Mesothelial cell of epicardium (in vitro differentiated cells): ENCODE measurements around the gene RIMBP2. TPM values are rescaled to one million over a fixed set of nuclear protein-coding genes. Genes with fewer than 3 reads are reported as not detected.

Experiments
- DNase-seq, 2 experiments: peaks; one replicate each; pipeline ENCODE4 v3.0.0; 2021; ENCODE audit warnings: low spot score in 2 of 2; ENCODE audit not compliant: unreplicated experiment in 2 of 2
- H3K27ac Mint-ChIP-seq: 2 replicates; pipeline ENCODE4 v1.8.0; 2021; ENCODE audit warnings: mixed read lengths
- H3K27me3 Mint-ChIP-seq: 2 replicates; pipeline ENCODE4 v1.8.0; 2021; ENCODE audit warnings: low read depth, mixed read lengths
- H3K36me3 Mint-ChIP-seq: 2 replicates; pipeline ENCODE4 v1.8.0; 2021; ENCODE audit warnings: mixed read lengths
- H3K4me1 Mint-ChIP-seq: 2 replicates; pipeline ENCODE4 v1.8.0; 2021; ENCODE audit warnings: mixed read lengths
- H3K4me3 Mint-ChIP-seq: 2 replicates; pipeline ENCODE4 v1.8.0; 2021; ENCODE audit warnings: mild to moderate bottlenecking, moderate library complexity, mixed read lengths
- H3K9me3 Mint-ChIP-seq: 2 replicates; pipeline ENCODE4 v1.8.0; 2021; ENCODE audit warnings: mixed read lengths
- CTCF ChIP-seq: fragments of 200-600 bp; sonication (generic); IDR thresholded peaks from one replicate; pipeline ENCODE4 v1.5.0; 2021; ENCODE audit warnings: antibody characterized with exemption; ENCODE audit not compliant: unreplicated experiment
- total RNA-seq: library from RNA; stranded (reverse); gene quantifications from 3 replicates; pipeline ENCODE4 v1.2.1, GENCODE V29; 2021

The RIMBP2 gene
- total RNA-seq, 1 donor from 2014 or later: 8.6 TPM

- Mint-ChIP-seq H3K36me3 (no peaks in the 10 kb centered on the region), H3K4me1 (no peaks in the 10 kb centered on the region), H3K4me3 (no peak overlapping the region), H3K9me3 (no peaks in the 10 kb centered on the region), H3K27ac (no peak overlapping the region), H3K27me3 (no peaks in the 10 kb centered on the region)
- no peak for DNase-seq
- no peak for TF ChIP-seq CTCF
Measured at GRCh38 chr12:130461447-130461815, 254.7 kb downstream of the RIMBP2 start.

- no peak overlapping the region for H3K27ac Mint-ChIP-seq
- H3K4me1 Mint-ChIP-seq: no peaks in the 10 kb centered on the region
- H3K36me3 Mint-ChIP-seq: no peaks in the 10 kb centered on the region
- H3K27me3 Mint-ChIP-seq: no peaks in the 10 kb centered on the region
- no peak for DNase-seq
- no peak for TF ChIP-seq CTCF
- H3K9me3 Mint-ChIP-seq: no peaks in the 10 kb centered on the region
- no peak overlapping the region for H3K4me3 Mint-ChIP-seq
Measured at GRCh38 chr12:130460611-130461446, 255.3 kb downstream of the RIMBP2 start.

- no peak for TF ChIP-seq CTCF
- Mint-ChIP-seq H3K27me3 (no peaks in the 10 kb centered on the region), H3K4me3 (no peak overlapping the region), H3K4me1 (no peaks in the 10 kb centered on the region), H3K36me3 (no peaks in the 10 kb centered on the region), H3K27ac (no peak overlapping the region), H3K9me3 (no peaks in the 10 kb centered on the region)
- DNase-seq: no peak
Measured at GRCh38 chr12:130459916-130460315, 256.2 kb downstream of the RIMBP2 start.

- Mint-ChIP-seq H3K4me1 (no peaks in the 10 kb centered on the region), H3K4me3 (no peak overlapping the region), H3K9me3 (no peaks in the 10 kb centered on the region), H3K27me3 (no peaks in the 10 kb centered on the region), H3K27ac (no peak overlapping the region), H3K36me3 (no peaks in the 10 kb centered on the region)
- no peak for DNase-seq
- TF ChIP-seq CTCF: no peak
Measured at GRCh38 chr12:130458341-130458740, 257.8 kb downstream of the RIMBP2 start.

- H3K9me3 Mint-ChIP-seq: no peaks in the 10 kb centered on the region
- no peak overlapping the region for H3K4me3 Mint-ChIP-seq
- H3K4me1 Mint-ChIP-seq: no peaks in the 10 kb centered on the region
- H3K27ac Mint-ChIP-seq: no peak overlapping the region
- no peak for DNase-seq
- no peaks in the 10 kb centered on the region for H3K27me3 Mint-ChIP-seq
- no peak for TF ChIP-seq CTCF
- H3K36me3 Mint-ChIP-seq: no peaks in the 10 kb centered on the region
Measured at GRCh38 chr12:130457215-130457614, 258.9 kb downstream of the RIMBP2 start.
